ENCODE results near the gene DNAH8.

The DNAH8 gene

DNA sequence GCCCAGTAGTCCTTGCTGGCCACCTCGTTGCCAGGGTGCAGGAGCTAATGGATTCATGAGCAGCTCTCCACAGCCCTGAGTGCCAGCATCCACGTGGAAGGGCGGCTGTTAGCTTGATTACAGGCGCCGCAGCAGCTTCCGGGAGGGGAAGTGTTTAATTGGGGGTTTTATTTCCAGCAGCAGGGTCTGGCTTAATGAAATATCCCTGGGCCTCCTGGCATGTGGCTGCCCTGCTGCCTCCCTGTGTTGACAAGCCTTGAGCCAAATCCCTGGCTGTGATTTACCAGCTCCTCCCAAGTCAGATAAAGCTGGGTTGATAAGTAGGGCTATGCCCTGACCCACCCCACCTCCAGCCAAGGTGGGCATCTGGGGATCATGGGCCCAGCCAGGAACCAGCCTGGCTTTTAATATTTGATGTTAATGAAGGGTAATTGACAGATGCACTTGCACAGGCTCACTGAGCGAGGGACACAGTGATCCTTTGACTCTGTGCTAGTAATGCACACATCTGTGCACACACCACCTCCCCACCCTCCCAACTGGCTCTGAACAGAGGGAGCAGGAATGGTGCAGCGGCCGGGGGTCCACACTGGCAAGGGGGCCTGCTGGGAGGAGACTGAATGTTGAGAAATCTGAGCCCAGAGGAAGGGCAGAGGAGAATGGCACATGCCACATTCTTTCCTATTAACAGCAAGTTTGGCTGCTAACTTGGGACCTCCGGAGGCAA lies 347.1 kb downstream of the DNAH8 start:
- no peak for DNase-seq (ENCODE audit: low read depth)
- H3K4me3 ChIP-seq (ENCODE audit: low read depth, low read length) = no peak overlapping the region
- TF ChIP-seq, protein P1, sequence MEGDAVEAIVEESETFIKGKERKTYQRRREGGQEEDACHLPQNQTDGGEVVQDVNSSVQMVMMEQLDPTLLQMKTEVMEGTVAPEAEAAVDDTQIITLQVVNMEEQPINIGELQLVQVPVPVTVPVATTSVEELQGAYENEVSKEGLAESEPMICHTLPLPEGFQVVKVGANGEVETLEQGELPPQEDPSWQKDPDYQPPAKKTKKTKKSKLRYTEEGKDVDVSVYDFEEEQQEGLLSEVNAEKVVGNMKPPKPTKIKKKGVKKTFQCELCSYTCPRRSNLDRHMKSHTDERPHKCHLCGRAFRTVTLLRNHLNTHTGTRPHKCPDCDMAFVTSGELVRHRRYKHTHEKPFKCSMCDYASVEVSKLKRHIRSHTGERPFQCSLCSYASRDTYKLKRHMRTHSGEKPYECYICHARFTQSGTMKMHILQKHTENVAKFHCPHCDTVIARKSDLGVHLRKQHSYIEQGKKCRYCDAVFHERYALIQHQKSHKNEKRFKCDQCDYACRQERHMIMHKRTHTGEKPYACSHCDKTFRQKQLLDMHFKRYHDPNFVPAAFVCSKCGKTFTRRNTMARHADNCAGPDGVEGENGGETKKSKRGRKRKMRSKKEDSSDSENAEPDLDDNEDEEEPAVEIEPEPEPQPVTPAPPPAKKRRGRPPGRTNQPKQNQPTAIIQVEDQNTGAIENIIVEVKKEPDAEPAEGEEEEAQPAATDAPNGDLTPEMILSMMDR (IDR thresholded peaks at IDR 0.05; ENCODE audit: control insufficient read depth, extremely low read depth, insufficient read depth) = no peak

DNA sequence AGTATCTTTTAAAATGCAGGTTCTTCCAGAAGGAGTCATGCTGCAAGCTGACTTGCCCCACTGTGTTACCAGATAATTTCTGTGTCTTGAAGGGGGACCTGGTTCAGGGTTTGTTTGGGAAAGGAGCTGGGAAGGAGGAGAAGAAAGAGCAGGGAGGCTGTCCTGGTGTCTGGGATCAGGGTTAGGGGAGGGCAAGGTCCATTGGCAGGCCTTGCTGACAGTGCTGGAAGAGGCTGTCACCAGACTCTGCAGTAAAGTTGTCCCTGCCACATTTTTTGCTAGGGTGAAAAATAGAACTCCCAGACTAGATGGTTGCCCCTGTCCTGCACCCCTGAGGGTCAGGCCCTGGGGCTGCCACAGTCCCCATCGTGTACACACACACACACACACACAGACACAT lies 348.4 kb downstream of the DNAH8 start:
- TF ChIP-seq, protein P1 (IDR thresholded peaks at IDR 0.05; ENCODE audit: control insufficient read depth, extremely low read depth, insufficient read depth) = no peak

DNA sequence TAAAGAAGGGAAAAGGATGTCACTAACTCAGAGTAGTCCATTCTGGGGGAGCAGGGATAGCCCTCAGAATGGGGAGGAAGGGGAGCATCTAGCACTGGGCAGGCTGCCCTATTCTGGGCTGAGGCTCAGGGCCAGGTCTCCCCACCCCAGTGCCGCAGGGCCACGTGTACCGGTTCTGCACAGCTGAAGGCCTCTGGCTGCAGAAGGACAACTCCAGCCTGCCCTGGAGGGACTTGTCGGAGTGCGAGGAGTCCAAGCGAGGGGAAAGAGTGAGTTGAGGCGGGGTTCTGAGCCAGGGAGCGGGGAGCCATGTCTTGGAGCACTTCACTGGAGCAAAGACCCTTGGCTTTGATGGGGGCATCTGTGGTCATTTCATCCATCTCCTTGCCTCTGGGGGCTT lies 350.4 kb downstream of the DNAH8 start:
- TF ChIP-seq, protein P1 (IDR thresholded peaks at IDR 0.05; ENCODE audit: control insufficient read depth, extremely low read depth, insufficient read depth) = no peak
- H3K4me3 ChIP-seq (ENCODE audit: low read depth, low read length) = no peak overlapping the region
- DNase-seq (ENCODE audit: low read depth) = no peak

More for the DNA sequence above, 348.4 kb downstream of the DNAH8 start:
- DNase-seq (ENCODE audit: low read depth) = no peak
- no peak overlapping the region for H3K4me3 ChIP-seq (ENCODE audit: low read depth, low read length)

DNA sequence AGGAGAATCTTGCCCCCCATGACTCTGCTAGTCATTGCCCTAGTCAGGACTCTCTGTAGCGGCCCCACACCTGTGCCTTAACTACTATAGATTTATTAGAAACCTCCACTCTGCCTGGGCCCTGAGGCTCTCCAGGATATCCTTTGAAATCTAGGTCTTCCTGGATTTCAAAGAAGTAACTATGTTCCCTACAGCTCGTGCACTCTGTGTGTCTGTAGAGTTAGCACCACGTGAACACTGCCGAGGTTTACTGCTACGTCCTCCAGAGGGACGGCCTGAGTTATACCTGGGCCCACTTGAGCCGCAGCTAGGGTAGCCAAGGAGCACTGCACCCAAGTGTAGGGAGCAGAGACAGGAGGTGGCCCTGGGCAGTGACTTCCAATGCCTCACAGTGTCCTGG lies 353.3 kb downstream of the DNAH8 start:
- no peak overlapping the region for H3K4me3 ChIP-seq (ENCODE audit: low read depth, low read length)
- no peak for DNase-seq (ENCODE audit: low read depth)
- TF ChIP-seq, protein P1 (IDR thresholded peaks at IDR 0.05; ENCODE audit: control insufficient read depth, extremely low read depth, insufficient read depth) = no peak

DNA sequence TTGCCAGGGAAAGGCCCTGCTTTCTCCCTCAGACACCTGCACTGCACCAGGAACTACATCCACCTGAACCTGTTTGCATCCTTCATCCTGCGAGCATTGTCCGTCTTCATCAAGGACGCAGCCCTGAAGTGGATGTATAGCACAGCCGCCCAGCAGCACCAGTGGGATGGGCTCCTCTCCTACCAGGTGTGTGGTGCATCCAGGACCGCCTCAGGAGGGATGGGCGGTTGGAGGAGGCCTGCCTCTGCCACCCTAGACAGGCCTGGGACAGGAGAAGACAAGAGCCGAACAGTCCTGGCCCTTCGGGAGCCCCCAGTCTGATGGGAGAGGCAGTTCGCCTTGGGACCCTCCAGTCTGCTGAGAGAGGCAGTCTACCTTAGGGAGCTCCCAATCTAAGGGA lies 357.7 kb downstream of the DNAH8 start:
- H3K4me3 ChIP-seq (ENCODE audit: low read depth, low read length) = no peak overlapping the region
- TF ChIP-seq, protein P1 (IDR thresholded peaks at IDR 0.05; ENCODE audit: control insufficient read depth, extremely low read depth, insufficient read depth) = no peak
- no peak for DNase-seq (ENCODE audit: low read depth)

DNA sequence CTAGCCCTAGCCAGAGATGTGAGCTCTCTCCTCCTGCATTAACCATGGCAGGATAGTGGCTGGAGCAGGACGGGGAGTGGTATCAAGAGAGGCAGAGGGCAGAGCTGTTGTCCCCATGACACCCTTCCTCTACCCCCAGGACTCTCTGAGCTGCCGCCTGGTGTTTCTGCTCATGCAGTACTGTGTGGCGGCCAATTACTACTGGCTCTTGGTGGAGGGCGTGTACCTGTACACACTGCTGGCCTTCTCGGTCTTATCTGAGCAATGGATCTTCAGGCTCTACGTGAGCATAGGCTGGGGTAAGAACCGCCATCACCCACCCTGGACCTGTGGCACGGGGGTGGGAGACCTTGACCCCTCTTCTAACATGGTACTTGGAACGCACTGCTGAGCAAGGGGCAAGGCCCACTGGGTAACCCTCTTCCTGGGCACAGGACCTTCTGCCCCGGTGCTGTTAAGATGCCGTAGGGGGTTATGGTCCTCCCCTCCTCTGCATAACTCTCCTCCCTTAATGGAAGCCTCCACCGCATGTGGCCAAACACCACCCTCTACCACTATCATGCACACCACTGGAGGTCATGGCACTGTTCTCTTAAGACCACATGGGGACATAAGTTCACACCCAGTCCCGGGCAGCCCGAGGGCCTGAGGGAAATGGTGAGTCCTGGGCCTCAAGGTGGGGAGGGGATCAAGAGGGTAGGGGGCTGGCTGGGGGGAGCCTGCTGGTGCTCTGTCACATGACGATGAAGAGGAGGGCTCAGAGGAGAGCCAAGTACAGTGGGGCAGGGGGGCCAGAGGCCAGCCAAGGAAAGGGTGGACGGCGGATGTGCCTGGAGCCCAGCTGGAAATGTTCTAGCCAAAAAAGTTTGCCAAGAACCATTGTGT lies 358.6 kb downstream of the DNAH8 start:
- H3K4me3 ChIP-seq (ENCODE audit: low read depth, low read length) = no peak overlapping the region
- TF ChIP-seq, protein P1 (IDR thresholded peaks at IDR 0.05; ENCODE audit: control insufficient read depth, extremely low read depth, insufficient read depth) = no peak
- no peak for DNase-seq (ENCODE audit: low read depth)

Data from LNCaP clone FGC (cell line).